Astrocyte (in vitro differentiated cells and primary cell): Measurements from ENCODE around the gene HTR3A.

Source experiments
- CTCF ChIP-seq: IDR thresholded peaks from 2 replicates; pipeline ENCODE4 v1.5.1; 2011; ENCODE audit warnings: low read depth, mild to moderate bottlenecking, inconsistent platforms, low read length, moderate library complexity; ENCODE audit not compliant: insufficient read depth
- EZH2 ChIP-seq: IDR thresholded peaks from 2 replicates; pipeline ENCODE4 v1.6.1; 2012; ENCODE audit warnings: mild to moderate bottlenecking, low read length, inconsistent platforms; ENCODE audit not compliant: insufficient read depth

- TF ChIP-seq EZH2: no peak
- TF ChIP-seq CTCF: no peak
These were observed 57.0 kb downstream of the HTR3A start for GRCh38 chr11:114031967-114032320.
